ENCODE results near the gene ZNF83.

The ZNF83 gene

DNA sequence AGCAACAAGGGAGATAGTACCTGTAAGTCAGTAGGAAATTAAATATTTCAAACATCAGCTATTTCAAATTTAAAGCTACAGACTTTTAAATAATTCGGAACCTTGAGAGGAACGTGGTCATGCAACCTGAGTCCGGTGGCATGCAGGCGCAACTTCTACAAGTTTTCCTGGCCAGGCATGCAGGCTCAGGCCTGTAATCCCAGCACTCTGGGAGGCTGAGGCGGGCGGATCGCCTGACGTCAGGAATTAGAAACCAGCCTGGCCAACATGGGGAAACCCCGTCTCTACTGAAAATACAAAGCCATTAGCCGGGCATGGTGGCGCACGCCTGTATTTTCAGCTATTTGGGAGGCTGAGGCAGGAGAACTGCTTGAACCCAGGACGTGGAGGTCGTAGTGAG lies 70.2 kb downstream of the ZNF83 start:
- Histone ChIP-seq H3F3A (ENCODE audit: insufficient read depth, low read length) (no peaks in the 10 kb centered on the region), H3K9ac (ENCODE audit: low read length) (no peak overlapping the region), H3K27me3 (replicated peaks; ENCODE audit: insufficient read depth, low read length) (no peaks in the 10 kb centered on the region), H4K20me1 (ENCODE audit: insufficient read depth, low read length) (no peaks in the 10 kb centered on the region), H3K36me3 (replicated peaks; ENCODE audit: insufficient read depth, low read length) (no peaks in the 10 kb centered on the region), H3K9me2 (replicated peaks; ENCODE audit: insufficient read depth, low read length) (no peaks in the 10 kb centered on the region), H3K4me2 (ENCODE audit: low read depth, low read length) (no peak overlapping the region), H3K27ac (ENCODE audit: low read length) (no peak overlapping the region), H3K9me3 (replicated peaks; ENCODE audit: insufficient read depth, low read length) (no peaks in the 10 kb centered on the region), H3K4me1 (ENCODE audit: low read length) (no peaks in the 10 kb centered on the region), H3K79me2 (ENCODE audit: low read length) (no peaks in the 10 kb centered on the region), H3K4me3 (ENCODE audit: low read length) (no peak overlapping the region), H2AFZ (ENCODE audit: low read length) (no peak overlapping the region)
- TF ChIP-seq, protein P1, sequence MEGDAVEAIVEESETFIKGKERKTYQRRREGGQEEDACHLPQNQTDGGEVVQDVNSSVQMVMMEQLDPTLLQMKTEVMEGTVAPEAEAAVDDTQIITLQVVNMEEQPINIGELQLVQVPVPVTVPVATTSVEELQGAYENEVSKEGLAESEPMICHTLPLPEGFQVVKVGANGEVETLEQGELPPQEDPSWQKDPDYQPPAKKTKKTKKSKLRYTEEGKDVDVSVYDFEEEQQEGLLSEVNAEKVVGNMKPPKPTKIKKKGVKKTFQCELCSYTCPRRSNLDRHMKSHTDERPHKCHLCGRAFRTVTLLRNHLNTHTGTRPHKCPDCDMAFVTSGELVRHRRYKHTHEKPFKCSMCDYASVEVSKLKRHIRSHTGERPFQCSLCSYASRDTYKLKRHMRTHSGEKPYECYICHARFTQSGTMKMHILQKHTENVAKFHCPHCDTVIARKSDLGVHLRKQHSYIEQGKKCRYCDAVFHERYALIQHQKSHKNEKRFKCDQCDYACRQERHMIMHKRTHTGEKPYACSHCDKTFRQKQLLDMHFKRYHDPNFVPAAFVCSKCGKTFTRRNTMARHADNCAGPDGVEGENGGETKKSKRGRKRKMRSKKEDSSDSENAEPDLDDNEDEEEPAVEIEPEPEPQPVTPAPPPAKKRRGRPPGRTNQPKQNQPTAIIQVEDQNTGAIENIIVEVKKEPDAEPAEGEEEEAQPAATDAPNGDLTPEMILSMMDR (IDR thresholded peaks at IDR 0.05; ENCODE audit: low read length): no peak
- TF ChIP-seq EZH2 (optimal IDR thresholded peaks at IDR 0.05; ENCODE audit: low read depth, low read length): no peak
- TF ChIP-seq EZH2phosphoT487 (IDR thresholded peaks at IDR 0.05; ENCODE audit: low read length): no peak
- no peak for DNase-seq

DNA sequence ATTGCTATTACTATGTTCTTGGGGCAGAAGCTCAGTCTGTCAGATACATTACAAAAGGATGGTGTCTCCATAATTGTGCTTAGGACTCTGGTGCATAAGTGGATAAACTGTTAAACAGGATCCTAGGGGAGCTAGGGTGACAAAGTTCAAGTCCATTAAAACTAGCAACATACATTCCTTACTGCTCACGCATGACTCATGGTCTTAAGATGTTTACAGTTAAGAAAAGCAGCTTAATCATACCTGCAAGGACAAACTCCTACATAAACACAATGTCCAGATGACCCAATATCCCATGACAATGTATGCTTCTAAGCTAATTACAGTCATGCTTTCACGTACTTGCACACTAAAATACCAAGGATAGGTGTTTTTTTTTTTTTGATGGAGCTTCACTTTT lies 71.6 kb downstream of the ZNF83 start:
- no peak overlapping the region for H3K4me3 ChIP-seq (ENCODE audit: low read length)
- H3F3A ChIP-seq (ENCODE audit: insufficient read depth, low read length): no peaks in the 10 kb centered on the region
- TF ChIP-seq, protein P1 (IDR thresholded peaks at IDR 0.05; ENCODE audit: low read length): no peak
- TF ChIP-seq EZH2 (optimal IDR thresholded peaks at IDR 0.05; ENCODE audit: low read depth, low read length) (no peak), EZH2phosphoT487 (IDR thresholded peaks at IDR 0.05; ENCODE audit: low read length) (no peak)
- no peak for DNase-seq
- no peak overlapping the region for H3K4me2 ChIP-seq (ENCODE audit: low read depth, low read length)
- no peak overlapping the region for H3K9ac ChIP-seq (ENCODE audit: low read length)
- no peaks in the 10 kb centered on the region for H3K9me3 ChIP-seq (replicated peaks; ENCODE audit: insufficient read depth, low read length)
- H4K20me1 ChIP-seq (ENCODE audit: insufficient read depth, low read length): no peaks in the 10 kb centered on the region
- H3K79me2 ChIP-seq (ENCODE audit: low read length): no peaks in the 10 kb centered on the region
- no peaks in the 10 kb centered on the region for H3K9me2 ChIP-seq (replicated peaks; ENCODE audit: insufficient read depth, low read length)
- no peaks in the 10 kb centered on the region for H3K27me3 ChIP-seq (replicated peaks; ENCODE audit: insufficient read depth, low read length)
- no peaks in the 10 kb centered on the region for H3K4me1 ChIP-seq (ENCODE audit: low read length)
- H2AFZ ChIP-seq (ENCODE audit: low read length): no peak overlapping the region
- no peak overlapping the region for H3K27ac ChIP-seq (ENCODE audit: low read length)
- H3K36me3 ChIP-seq (replicated peaks; ENCODE audit: insufficient read depth, low read length): no peaks in the 10 kb centered on the region

DNA sequence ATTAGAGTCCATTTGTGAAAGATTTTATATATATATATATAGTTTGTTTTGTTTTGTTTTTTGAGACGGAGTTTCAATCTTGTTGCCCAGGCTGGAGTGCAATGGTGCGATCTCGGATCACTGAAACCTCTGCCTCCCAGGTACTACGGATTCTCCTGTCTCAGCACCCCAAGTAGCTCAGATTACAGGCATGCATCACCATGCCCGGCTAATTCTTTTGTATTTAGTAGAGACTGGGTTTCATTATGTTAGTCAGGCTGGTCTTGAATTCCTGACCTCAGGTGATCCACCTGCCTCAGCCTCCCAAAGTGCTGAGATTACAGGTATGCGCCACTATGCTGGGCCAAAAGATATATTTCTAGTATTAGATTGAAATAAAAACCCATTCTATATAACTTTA lies 72.0 kb downstream of the ZNF83 start:
- no peaks in the 10 kb centered on the region for H3F3A ChIP-seq (ENCODE audit: insufficient read depth, low read length)
- H3K79me2 ChIP-seq (ENCODE audit: low read length): no peaks in the 10 kb centered on the region
- H3K4me1 ChIP-seq (ENCODE audit: low read length): no peaks in the 10 kb centered on the region
- DNase-seq: no peak
- H3K27me3 ChIP-seq (replicated peaks; ENCODE audit: insufficient read depth, low read length): no peaks in the 10 kb centered on the region
- H3K4me3 ChIP-seq (ENCODE audit: low read length): no peak overlapping the region
- H3K9me3 ChIP-seq (replicated peaks; ENCODE audit: insufficient read depth, low read length): no peaks in the 10 kb centered on the region
- no peak overlapping the region for H3K9ac ChIP-seq (ENCODE audit: low read length)
- H2AFZ ChIP-seq (ENCODE audit: low read length): no peak overlapping the region
- H4K20me1 ChIP-seq (ENCODE audit: insufficient read depth, low read length): no peaks in the 10 kb centered on the region
- TF ChIP-seq EZH2 (optimal IDR thresholded peaks at IDR 0.05; ENCODE audit: low read depth, low read length): no peak
- TF ChIP-seq EZH2phosphoT487 (IDR thresholded peaks at IDR 0.05; ENCODE audit: low read length): no peak
- TF ChIP-seq, protein P1 (IDR thresholded peaks at IDR 0.05; ENCODE audit: low read length): no peak
- H3K27ac ChIP-seq (ENCODE audit: low read length): no peak overlapping the region
- H3K4me2 ChIP-seq (ENCODE audit: low read depth, low read length): no peak overlapping the region
- H3K36me3 ChIP-seq (replicated peaks; ENCODE audit: insufficient read depth, low read length): no peaks in the 10 kb centered on the region
- no peaks in the 10 kb centered on the region for H3K9me2 ChIP-seq (replicated peaks; ENCODE audit: insufficient read depth, low read length)
